SK-N-SH (cell line): ENCODE measurements around the gene GUCA1C. TPM values are rescaled to one million over a fixed set of nuclear protein-coding genes. Genes with fewer than 3 reads are reported as not detected.

Source experiments
- CTCF ChIA-PET: fragments of 300-600, 350-600 bp; formaldehyde crosslinking; extraction: SDS; loops from one replicate; lab custom pipeline; 2021; lab: Yijun Ruan, JAX
- POLR2A ChIA-PET: fragments of 350-600 bp; sonication (Branson Sonifier 250); formaldehyde crosslinking; extraction: SDS; loops from one replicate; lab custom pipeline; 2020; ENCODE audit warnings: antibody characterized with exemption, inconsistent platforms; lab: Yijun Ruan, JAX
- DNase-seq: peaks from one replicate; pipeline ENCODE4 v3.0.0; 2012
- H2AFZ ChIP-seq: fragments of 200-600 bp; sonication (generic); 2 replicates; pipeline ENCODE4 v1.8.1; 2016; ENCODE audit warnings: antibody characterized with exemption, mild to moderate bottlenecking, low read depth
- H3F3A ChIP-seq: fragments of 200-600 bp; sonication (generic); replicated peaks from 2 replicates; pipeline ENCODE3; 2016; ENCODE audit warnings: antibody characterized with exemption, mild to moderate bottlenecking; ENCODE audit not compliant: insufficient read depth
- H3K27ac ChIP-seq, 2 experiments: fragments of 200-500 bp in 1 of 2; fragments of 200-600 bp in 1 of 2; sonication (Bioruptor generic) in 1 of 2; sonication (generic), shearing (Covaris generic) in 1 of 2; 2 replicates each; pipeline versions ENCODE4 v1.5.1 to v1.6.1; 2014 to 2016; ENCODE audit warnings: low read depth in 2 of 2, inconsistent platforms in 1 of 2, low read length in 1 of 2, mild to moderate bottlenecking in 1 of 2, mixed read lengths in 1 of 2
- H3K27me3 ChIP-seq: fragments of 200-600 bp; sonication (generic), shearing (Covaris generic); 2 replicates; pipeline ENCODE4 v1.6.1; 2016; ENCODE audit warnings: mixed run types; ENCODE audit not compliant: insufficient read depth
- H3K36me3 ChIP-seq, 2 experiments: fragments of 200-500 bp in 1 of 2; fragments of 200-600 bp in 1 of 2; sonication (Bioruptor generic) in 1 of 2; sonication (generic) in 1 of 2; replicated peaks in 1 of 2; 2 replicates each; pipeline versions ENCODE3 to v1.5.1; 2014 to 2016; ENCODE audit warnings: low read length in 1 of 2, mild to moderate bottlenecking in 1 of 2; ENCODE audit not compliant: insufficient read depth in 2 of 2, control insufficient read depth in 1 of 2
- H3K4me1 ChIP-seq, 2 experiments: fragments of 200-500 bp in 1 of 2; fragments of 200-600 bp in 1 of 2; sonication (Bioruptor generic) in 1 of 2; sonication (generic), shearing (Covaris generic) in 1 of 2; 2 replicates each; pipeline versions ENCODE4 v1.5.1 to v1.6.1; 2014 to 2016; ENCODE audit warnings: low read depth in 1 of 2, low read length in 1 of 2, mixed run types in 1 of 2; ENCODE audit not compliant: insufficient read depth in 2 of 2, control insufficient read depth in 1 of 2
- H3K4me2 ChIP-seq: fragments of 200-600 bp; sonication (generic), shearing (Covaris generic); 2 replicates; pipeline ENCODE4 v1.6.1; 2017; ENCODE audit warnings: mixed run types
- H3K4me3 ChIP-seq, 2 experiments: fragments of 200-500 bp in 1 of 2; fragments of 200-600 bp in 1 of 2; sonication (Bioruptor generic) in 1 of 2; sonication (generic), shearing (Covaris generic) in 1 of 2; 2 replicates each; pipeline versions ENCODE4 v1.5.1 to v1.8.1; 2014 to 2016; ENCODE audit warnings: low read depth in 2 of 2, inconsistent platforms in 1 of 2, low read length in 1 of 2, mild to moderate bottlenecking in 1 of 2, mixed read lengths in 1 of 2, moderate library complexity in 1 of 2
- H3K79me2 ChIP-seq: fragments of 200-600 bp; sonication (generic); 2 replicates; pipeline ENCODE4 v1.8.1; 2017; ENCODE audit warnings: mild to moderate bottlenecking; ENCODE audit not compliant: insufficient read depth
- H3K9ac ChIP-seq: fragments of 200-600 bp; sonication (generic); 2 replicates; pipeline ENCODE4 v1.6.1; 2017; ENCODE audit warnings: mixed run types
- H3K9me2 ChIP-seq: fragments of 200-600 bp; sonication (generic); 2 replicates; pipeline ENCODE4 v1.6.1; 2017; ENCODE audit warnings: mixed run types
- H3K9me3 ChIP-seq: fragments of 200-600 bp; sonication (generic); 2 replicates; pipeline ENCODE4 v1.6.1; 2017; ENCODE audit warnings: mixed run types, mild to moderate bottlenecking, moderate library complexity
- H4K20me1 ChIP-seq: fragments of 200-600 bp; sonication (generic); 2 replicates; pipeline ENCODE4 v1.6.1; 2017; ENCODE audit warnings: mild to moderate bottlenecking, mixed run types; ENCODE audit not compliant: insufficient read depth
- CTCF ChIP-seq: fragments of 200-600 bp; sonication (generic); IDR thresholded peaks from 2 replicates; pipeline ENCODE4 v1.6.1; 2017; ENCODE audit warnings: antibody characterized with exemption, mild to moderate bottlenecking, moderate library complexity
- EP300 ChIP-seq, 2 experiments: IDR thresholded peaks; 2 replicates each; pipeline versions ENCODE4 v1.4.0 to v1.6.1; 2012; ENCODE audit warnings: borderline replicate concordance in 1 of 2, low read depth in 1 of 2, low read length in 1 of 2
- EZH2phosphoT487 ChIP-seq: fragments of 200-600 bp; sonication (generic); IDR thresholded peaks from 2 replicates; pipeline ENCODE4 v1.6.1; 2017; ENCODE audit warnings: low read depth, mixed run types, mild to moderate bottlenecking, antibody characterized with exemption, moderate library complexity, borderline replicate concordance
- FOXJ3 ChIP-seq: sonication (generic); formaldehyde crosslinking; IDR thresholded peaks from 2 replicates; pipeline ENCODE4 v1.5.1; 2020; ENCODE audit warnings: mild to moderate bottlenecking, missing genetic modification reagents
- IRF3 ChIP-seq: fragments of 150-350 bp; IDR thresholded peaks from 2 replicates; pipeline ENCODE4 v1.6.1; 2016; ENCODE audit warnings: mild to moderate bottlenecking, low read depth, low read length
- PBX3 ChIP-seq: IDR thresholded peaks from 2 replicates; pipeline ENCODE4; 2012
- POLR2AphosphoS5 ChIP-seq: IDR thresholded peaks from 2 replicates; pipeline ENCODE4 v1.6.1; 2012; ENCODE audit warnings: low read depth, low read length
- RAD21 ChIP-seq: IDR thresholded peaks from 2 replicates; pipeline ENCODE4 v1.6.1; 2012; ENCODE audit warnings: mild to moderate bottlenecking, low read length
- SMC3 ChIP-seq: IDR thresholded peaks from 2 replicates; pipeline ENCODE4 v1.6.1; 2012; ENCODE audit warnings: low read depth, low read length, improper control_type of control experiment
- TCF12 ChIP-seq: IDR thresholded peaks from 2 replicates; pipeline ENCODE4 v1.4.0; 2012
- USF2 ChIP-seq: fragments of 150-350 bp; IDR thresholded peaks from 2 replicates; pipeline ENCODE4 v1.6.1; 2017; ENCODE audit warnings: antibody characterized with exemption, low read length, low read depth, borderline replicate concordance
- YY1 ChIP-seq: IDR thresholded peaks from 2 replicates; pipeline ENCODE4 v1.4.0; 2012; ENCODE audit warnings: low read depth, mild to moderate bottlenecking
- WGBS: methylation state at CpG from one replicate; pipeline ENCODE4 v1.1.6; 2017; ENCODE audit warnings: low lambda C conversion rate; 5-methylcytosine and 5-hydroxymethylcytosine counted together
- polyA plus RNA-seq, 3 experiments: library from polyadenylated mRNA; depleted of rRNA; stranded (reverse); fragments of >200 nt; gene quantifications; 2 replicates each; pipeline ENCODE4 v1.2.3, GENCODE V29; 2012

The GUCA1C gene
- polyA plus RNA-seq, 1 of the 3 experiments (the other 2 are of a cell fraction), result not detected

GRCh38 chr3:108891833-108892232, 61.8 kb downstream of the GUCA1C start:
- CTCF ChIA-PET, result interaction anchor here (1.0 kb wide), 1 partner anchor 23 kb away, joined by 3 read pairs; no protein-coding TSS in a partner anchor

More at GRCh38 chr3:108891833-108892232, 61.8 kb downstream of the GUCA1C start:
- Histone ChIP-seq H3K9me2 (no peaks in the 10 kb centered on the region), H3K4me3 (no peak overlapping the region), H3K9ac (no peak overlapping the region), H3K36me3 (no peaks in the 10 kb centered on the region), H3K9me3 (no peaks in the 10 kb centered on the region), H2AFZ (no peak overlapping the region), H3K4me2 (no peak overlapping the region), H4K20me1 (no peaks in the 10 kb centered on the region), H3K4me1 (no peaks in the 10 kb centered on the region; a peak in 1 of 4 replicates), H3F3A (no peaks in the 10 kb centered on the region), H3K27me3 (no peaks in the 10 kb centered on the region), H3K27ac (no peak overlapping the region), H3K79me2 (no peaks in the 10 kb centered on the region)
- TF ChIP-seq IRF3, result no peak
- no peak for TF ChIP-seq FOXJ3
- TF ChIP-seq RAD21, result no peak
- TF ChIP-seq USF2, result no peak
- no peak for TF ChIP-seq PBX3
- TF ChIP-seq YY1, result no peak
- TF ChIP-seq POLR2AphosphoS5, result no peak
- TF ChIP-seq EP300 (IDR thresholded peaks at IDR 0.05; ENCODE audit: borderline replicate concordance in 1 of 2, low read depth in 1 of 2, low read length in 1 of 2), result no peak
- no peak for TF ChIP-seq SMC3
- TF ChIP-seq EZH2phosphoT487, result no peak
- TF ChIP-seq TCF12, result no peak
- no peak for TF ChIP-seq CTCF
- DNase-seq, result no peak
- POLR2A ChIA-PET, result no interaction called here
- 55% methylated on average over 3 of the region's 3 CpGs for WGBS
